Activated T-helper 1 cell treated with Interleukin-2 at 50 U/mL for 16 hours (primary cell): ENCODE results near the gene RORC.
"Not testable (repeated sequence)": the region's sequence is repeated elsewhere in the genome, so short reads cannot be mapped to it uniquely, and the experiment has no call there.

Source experiments
- DNase-seq: peaks from one replicate; pipeline ENCODE4 v3.0.0-alpha.2; 2020; ENCODE audit warnings: low read depth

Gene RORC

DNA sequence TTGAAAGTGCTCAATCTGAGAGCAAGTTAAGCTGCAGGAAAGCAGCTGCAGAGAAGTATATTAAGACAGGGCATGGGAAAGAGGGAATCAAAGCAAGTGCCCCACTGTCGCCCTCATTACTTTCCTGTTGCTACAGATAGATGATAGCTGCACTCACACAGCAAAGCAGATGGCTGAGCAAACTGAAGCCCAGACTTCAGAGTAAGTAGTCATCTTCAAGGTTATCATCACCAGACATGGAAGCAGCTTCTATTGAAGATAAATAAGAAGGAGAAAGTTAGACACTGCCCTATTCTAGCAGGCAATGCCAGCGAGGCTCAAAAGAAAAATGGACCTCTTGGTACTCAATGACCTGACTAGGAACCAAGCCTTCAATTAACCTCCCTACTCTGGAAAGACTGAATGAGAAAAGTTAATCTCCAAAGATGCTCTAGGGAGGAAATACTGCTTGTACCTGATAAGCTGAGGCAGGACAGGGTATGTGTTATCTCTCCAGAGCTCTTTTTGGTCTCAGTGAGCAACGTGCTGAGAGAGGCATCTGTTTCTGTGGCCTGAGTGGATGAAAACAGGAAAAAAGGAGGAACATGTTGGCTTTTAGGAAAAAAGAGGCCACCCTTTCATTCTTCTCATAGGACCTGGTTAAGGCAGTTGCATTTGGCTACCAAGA lies 57.2 kb downstream of the RORC start:
- DNase-seq, result no peak

DNA sequence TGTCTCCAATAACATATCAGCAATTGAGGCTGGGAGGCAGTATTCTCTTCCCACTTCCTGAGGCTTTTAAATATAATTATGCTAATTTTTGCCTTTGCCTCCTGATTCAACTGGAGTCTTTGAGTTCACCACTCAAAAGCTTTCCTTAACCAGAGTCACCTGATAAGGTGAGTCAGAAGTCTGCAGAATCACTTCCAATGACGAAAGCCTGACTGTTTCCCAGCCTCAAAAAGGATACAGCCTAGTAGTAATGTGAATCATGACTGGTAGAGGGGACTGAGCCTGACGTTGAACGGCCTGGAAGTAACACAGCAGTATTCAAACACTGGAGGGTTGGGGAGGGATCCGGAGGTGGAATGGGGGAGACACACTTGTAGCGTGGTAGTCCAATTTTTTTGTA lies 57.9 kb downstream of the RORC start:
- no peak for DNase-seq

DNA sequence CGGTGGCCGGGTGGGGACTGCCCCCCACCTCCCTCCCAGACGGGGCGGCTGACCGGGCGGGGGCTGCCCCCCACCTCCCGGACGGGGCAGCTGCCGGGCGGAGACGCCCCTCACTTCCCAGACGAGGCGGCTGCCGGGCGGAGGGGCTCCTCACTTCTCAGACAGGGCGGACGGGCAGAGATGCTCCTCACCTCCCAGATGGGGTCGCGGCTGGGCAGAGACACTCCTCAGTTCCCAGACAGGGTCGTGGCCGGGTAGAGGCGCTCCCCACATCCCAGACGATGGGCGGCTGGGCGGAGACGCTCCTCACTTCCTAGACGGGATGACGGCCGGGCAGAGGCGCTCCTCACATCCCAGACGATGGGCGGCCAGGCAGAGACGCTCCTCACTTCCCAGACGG lies 62.3 kb downstream of the RORC start:
- not testable (repeated sequence) for DNase-seq

DNA sequence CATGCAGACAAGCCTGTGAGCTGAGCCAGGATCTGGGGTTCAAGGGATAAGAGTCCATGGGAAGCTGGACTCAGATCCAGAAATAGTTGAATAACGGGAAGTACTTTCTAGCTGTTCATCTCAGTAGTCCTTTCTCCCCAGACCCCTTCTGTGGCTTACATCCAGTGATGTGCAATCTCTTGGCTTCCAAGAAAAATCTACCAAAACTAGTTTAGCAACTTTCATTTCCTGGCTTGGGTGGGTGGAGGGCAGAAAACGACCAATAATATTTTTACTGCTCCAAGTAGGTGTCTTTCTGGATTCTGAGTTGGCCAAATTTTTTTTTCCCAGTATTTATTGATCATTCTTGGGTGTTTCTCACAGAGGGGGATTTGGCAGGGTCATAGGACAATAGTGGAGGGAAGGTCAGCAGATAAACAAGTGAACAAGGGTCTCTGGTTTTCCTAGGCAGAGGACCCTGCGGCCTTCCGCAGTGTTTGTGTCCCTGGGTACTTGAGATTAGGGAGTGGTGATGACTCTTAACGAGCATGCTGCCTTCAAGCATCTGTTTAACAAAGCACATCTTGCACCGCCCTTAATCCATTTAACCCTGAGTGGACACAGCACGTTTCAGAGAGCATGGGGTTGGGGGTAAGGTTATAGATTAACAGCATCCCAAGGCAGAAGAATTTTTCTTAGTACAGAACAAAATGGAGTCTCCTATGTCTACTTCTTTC lies 63.1 kb downstream of the RORC start:
- DNase-seq, result not testable (repeated sequence)

DNA sequence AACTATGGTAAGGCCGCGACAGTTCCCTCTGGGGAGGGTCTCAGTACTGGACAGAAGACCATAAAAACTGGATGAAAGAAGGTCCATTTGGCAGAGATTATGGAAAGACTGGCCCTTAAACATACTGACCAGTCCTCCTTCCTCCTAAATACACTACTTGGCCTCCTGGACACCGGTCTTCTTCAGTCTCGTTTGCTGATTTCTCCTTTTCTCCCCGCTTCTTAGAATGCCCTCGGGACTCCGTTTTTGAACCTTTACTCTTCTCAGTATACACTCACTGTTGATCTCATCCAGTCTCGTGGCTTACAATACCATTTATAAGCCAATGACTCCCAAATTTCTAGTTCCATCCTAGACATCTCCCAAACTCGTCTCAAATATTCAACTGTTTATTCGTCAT lies 67.6 kb downstream of the RORC start:
- no peak for DNase-seq

DNA sequence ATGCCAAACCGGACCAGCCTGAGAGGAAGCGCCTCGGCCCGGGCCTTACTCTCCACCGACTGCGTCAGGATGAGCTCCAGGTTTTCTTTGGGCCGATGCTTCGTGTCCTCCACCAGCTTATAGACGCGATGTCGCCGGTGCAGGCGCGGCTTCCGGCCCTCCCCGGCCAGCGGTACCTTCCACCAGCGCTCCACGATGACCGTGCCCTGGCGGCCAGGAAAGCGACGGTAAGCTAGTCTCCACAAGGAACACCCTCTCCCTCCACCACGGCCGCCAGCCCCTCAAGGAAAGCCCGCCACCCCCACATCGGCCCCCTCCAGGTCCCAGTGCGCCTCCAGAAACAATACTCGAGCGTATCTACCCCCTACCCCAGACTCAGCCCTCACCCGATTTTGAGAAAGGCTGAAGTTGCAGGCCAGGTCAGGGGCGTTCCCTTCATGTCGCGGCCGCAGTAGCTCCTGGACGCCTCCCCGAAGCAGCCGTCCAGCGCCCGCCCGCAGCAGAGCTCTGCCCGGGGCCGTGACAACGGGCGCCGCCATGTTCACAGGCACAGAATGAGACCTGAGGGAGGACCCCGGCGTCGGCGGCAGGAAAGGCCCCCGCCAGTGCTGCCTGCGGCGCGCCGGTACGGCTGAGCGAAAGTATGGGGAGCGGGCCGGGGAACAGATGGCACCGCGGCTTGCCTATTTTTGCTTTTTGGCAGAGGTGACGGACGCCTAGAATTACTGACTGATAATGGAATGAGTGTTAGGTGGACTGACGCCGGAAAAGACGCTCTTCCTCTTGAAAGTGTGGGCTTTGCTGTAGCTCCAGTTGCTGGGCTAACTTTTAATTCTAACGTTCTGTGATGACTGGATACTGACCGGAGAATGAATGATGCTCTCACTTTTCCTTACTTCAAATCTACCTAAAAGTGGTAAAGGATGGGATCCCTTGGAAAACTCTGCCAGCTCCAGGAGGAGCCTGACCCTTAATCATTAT lies 68.4 kb downstream of the RORC start, which contains the start of gene MRPL9:
Gene MRPL9, minus strand, starts transcription at position 556 of the 981 bp plus-strand sequence. Its CDS starts 17 bp downstream, at position 539.
- peak; percentile 74 for DNase-seq

DNA sequence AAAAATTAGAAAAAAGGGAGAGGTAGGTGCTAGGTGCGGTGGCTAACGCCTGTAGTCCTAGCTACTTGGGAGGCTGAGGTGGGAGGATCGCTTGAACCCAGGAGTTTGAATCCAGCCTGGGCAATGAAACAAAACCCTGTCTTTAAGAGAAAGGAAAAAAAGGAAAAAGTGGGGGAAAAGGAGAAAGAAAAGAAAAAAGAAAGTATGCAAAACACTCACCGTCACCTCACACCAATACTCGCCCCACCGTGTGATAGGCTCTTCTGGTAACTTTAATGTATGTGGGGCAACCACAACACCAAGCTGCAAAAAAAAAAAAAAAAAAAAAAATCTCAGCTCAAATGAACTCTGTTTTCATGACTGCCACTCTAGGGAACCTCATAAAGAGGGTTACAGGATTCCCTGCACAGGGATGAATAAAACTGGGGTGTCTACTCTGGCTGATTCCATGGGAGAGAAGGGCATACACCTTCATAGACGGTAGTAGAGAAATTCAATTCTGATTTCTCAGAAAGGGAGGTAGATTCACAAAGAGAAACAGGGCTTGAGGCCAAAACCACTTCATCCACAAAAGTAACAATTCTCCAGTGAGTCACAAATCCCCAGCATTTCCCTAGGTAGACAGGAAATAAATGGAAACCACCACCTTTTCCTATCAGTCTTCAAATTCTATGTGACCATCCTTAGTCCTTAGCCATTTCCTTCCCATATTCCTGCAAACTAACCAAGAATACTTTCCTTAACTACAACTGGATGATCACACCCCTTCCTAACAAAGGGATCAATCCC lies 70.8 kb downstream of the RORC start:
- DNase-seq, result no peak

DNA sequence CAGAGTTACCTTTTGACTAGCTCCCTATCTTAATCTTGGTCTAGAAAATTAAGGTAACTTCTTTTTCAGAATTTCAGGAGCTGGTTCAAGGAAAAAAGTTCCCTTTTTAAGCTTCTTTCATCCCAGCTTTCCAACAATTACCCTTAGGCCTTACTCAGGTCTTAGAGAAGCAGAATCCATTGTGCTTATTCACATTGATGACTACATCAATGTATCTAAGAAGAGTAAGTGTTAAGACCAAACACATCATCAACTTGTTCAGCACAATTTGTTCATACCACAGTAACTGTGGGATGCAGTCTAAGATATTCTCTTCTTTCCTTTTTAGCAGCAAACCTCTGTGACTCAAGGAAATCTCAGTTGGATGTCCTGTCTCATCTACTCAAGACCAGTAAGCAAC lies 72.4 kb downstream of the RORC start:
- no peak for DNase-seq

DNA sequence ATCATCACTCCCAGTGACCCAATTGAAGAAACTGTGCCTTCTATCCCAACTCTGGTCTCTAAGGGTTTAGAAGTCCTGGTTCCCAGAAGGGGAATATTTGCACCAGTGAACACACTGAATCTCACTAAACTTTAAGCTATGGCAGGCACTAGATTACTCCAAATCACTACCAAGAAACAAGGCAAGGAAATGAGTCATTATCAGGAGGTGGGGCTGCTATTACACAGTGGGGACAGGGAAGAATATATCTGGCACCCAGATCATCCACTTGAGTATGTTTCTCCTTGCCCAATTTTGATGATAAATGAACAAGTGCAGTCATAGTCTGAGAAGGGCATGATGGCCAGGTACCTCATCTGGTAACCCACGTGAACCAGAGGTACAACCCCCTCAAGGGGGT lies 75.3 kb downstream of the RORC start:
- DNase-seq, result no peak
